CD4-positive, CD25-positive, alpha-beta regulatory T cell (primary cell): ENCODE data around the gene CTSV. TPM values are rescaled to one million over a fixed set of nuclear protein-coding genes. Genes with fewer than 3 reads are reported as not detected.
"Not testable (repeated sequence)": the region's sequence is repeated elsewhere in the genome, so short reads cannot be mapped to it uniquely, and the experiment has no call there.

ENCODE experiments used
- ATAC-seq, 2 donors: fragments of 150-1000 bp; cut with Tn5 transposase; one replicate each; pipeline ENCODE4 v1.10.0; 2021; ENCODE audit warnings: low read depth in 2 of 2, moderate number of reproducible peaks in 2 of 2, moderate library complexity in 1 of 2
- DNase-seq, 3 donors: peaks; one replicate each; pipeline versions ENCODE4 v3.0.0 to v3.0.0-alpha.2; 2012 to 2022; ENCODE audit warnings: mixed read lengths in 1 of 3
- H3K27ac ChIP-seq: one replicate; pipeline ENCODE4 v1.7.0; 2013; ENCODE audit warnings: mild to moderate bottlenecking, low read length; ENCODE audit not compliant: insufficient read depth, poor library complexity, severe bottlenecking
- H3K27me3 ChIP-seq: one replicate; pipeline ENCODE4 v1.7.0; 2013; ENCODE audit warnings: low read length; ENCODE audit not compliant: control insufficient read depth, insufficient read depth
- H3K36me3 ChIP-seq: one replicate; pipeline ENCODE4 v1.7.0; 2013; ENCODE audit warnings: mild to moderate bottlenecking, low read length, moderate library complexity; ENCODE audit not compliant: control insufficient read depth, insufficient read depth
- H3K4me1 ChIP-seq: 2 replicates; pipeline ENCODE4 v1.7.0; 2013; ENCODE audit warnings: mild to moderate bottlenecking, low read length; ENCODE audit not compliant: insufficient read depth, control insufficient read depth, poor library complexity, severe bottlenecking
- H3K4me3 ChIP-seq: one replicate; pipeline ENCODE4 v1.7.0; 2013; ENCODE audit warnings: low read depth, mild to moderate bottlenecking, low read length, moderate library complexity
- H3K9me3 ChIP-seq, 2 experiments: 1 replicate in 1 of 2; 2 replicates in 1 of 2; pipeline ENCODE4 v1.7.0; 2013; ENCODE audit warnings: low read length in 2 of 2, mild to moderate bottlenecking in 1 of 2, moderate library complexity in 1 of 2; ENCODE audit not compliant: control insufficient read depth in 2 of 2
- H3K27ac Mint-ChIP-seq, 3 donors: one replicate each; pipeline ENCODE4 v1.8.0; 2020 to 2022; ENCODE audit warnings: mild to moderate bottlenecking in 3 of 3, mixed read lengths in 3 of 3, moderate library complexity in 2 of 3
- H3K27me3 Mint-ChIP-seq: one replicate; pipeline ENCODE4 v1.8.0; 2022; ENCODE audit warnings: mild to moderate bottlenecking, mixed read lengths
- H3K36me3 Mint-ChIP-seq: one replicate; pipeline ENCODE4 v1.8.0; 2020; ENCODE audit warnings: mixed read lengths
- H3K4me1 Mint-ChIP-seq, 4 donors: one replicate each; pipeline ENCODE4 v1.8.0; 2020 to 2022; ENCODE audit warnings: mixed read lengths in 4 of 4, mild to moderate bottlenecking in 1 of 4
- H3K4me3 Mint-ChIP-seq, 4 donors: one replicate each; pipeline ENCODE4 v1.8.0; 2020 to 2022; ENCODE audit warnings: mild to moderate bottlenecking in 4 of 4, mixed read lengths in 4 of 4, moderate library complexity in 3 of 4
- H3K9me3 Mint-ChIP-seq, 7 donors: one replicate each; pipeline ENCODE4 v1.8.0; 2020 to 2022; ENCODE audit warnings: mixed read lengths in 7 of 7, mild to moderate bottlenecking in 3 of 7, moderate library complexity in 2 of 7
- polyA plus RNA-seq, 4 donors: library from polyadenylated mRNA; unstranded; fragments of 300-500 nt; fragmentation: Illumina TruSeq; gene quantifications; one replicate each; pipeline ENCODE4 v1.2.3, GENCODE V29; 2021
- total RNA-seq: library from RNA; stranded (reverse); gene quantifications from one replicate; pipeline ENCODE4 v1.2.3, GENCODE V29; 2022

The CTSV gene
- total and polyA plus RNA-seq, 5 donors from 2014 or later, result 0.10 to 0.17 TPM; not detected in 3

DNA sequence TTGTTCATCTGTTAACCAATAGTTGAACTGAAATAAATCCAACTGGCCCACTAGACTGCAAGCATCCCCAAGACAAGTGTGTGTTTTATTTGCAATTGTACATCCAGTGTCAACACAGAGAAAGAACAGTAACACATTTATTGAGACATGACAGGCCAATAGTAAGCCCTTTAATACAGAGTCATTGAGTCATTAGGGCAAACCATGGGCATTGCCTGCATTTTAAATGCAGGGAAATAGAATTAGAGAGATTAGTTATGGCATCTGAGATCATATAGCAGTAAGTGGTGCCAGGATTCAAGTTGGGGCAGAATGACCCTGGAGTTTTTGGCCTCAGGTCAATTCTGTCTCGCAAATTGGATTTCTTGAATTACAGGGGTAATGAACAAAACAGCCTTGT, 15.4 kb downstream of the CTSV start:
- H3K36me3 ChIP-seq, H3K27ac Mint-ChIP-seq, H3K4me1 Mint-ChIP-seq, H3K36me3 Mint-ChIP-seq, H3K4me1 ChIP-seq, H3K4me3 Mint-ChIP-seq, H3K27me3 ChIP-seq, H3K9me3 ChIP-seq, H3K27ac ChIP-seq, DNase-seq, H3K4me3 ChIP-seq, ATAC-seq, H3K9me3 Mint-ChIP-seq: not testable (repeated sequence)
- peaks cover 25% of the 10 kb centered on the region for H3K27me3 Mint-ChIP-seq

- peak overlapping the region; percentile 66 for H3K27ac ChIP-seq
- not testable (repeated sequence) for H3K36me3 Mint-ChIP-seq, H3K27me3 ChIP-seq, H3K4me1 ChIP-seq, H3K27me3 Mint-ChIP-seq, H3K9me3 ChIP-seq, H3K9me3 Mint-ChIP-seq, H3K36me3 ChIP-seq
- Mint-ChIP-seq H3K27ac (peak overlapping the region; percentile 90 to 94 (median 93)), H3K4me1 (peaks cover 0 to 23% (median 3%) of the 10 kb centered on the region in 4 donors), H3K4me3 (peak overlapping the region; percentile 92 to 97 (median 94))
- ATAC-seq (peak; percentile 93 to 97), DNase-seq (peak; percentile 74 to 79 (median 77))
- H3K4me3 ChIP-seq, result peak overlapping the region; percentile 92
Measured at GRCh38 chr9:97013151-97014132, 25.5 kb downstream of the CTSV start.

GRCh38 chr9:97012617-97013016, 26.3 kb downstream of the CTSV start:
- DNase-seq (peak in 2 of 3 donors; percentile 20 to 49), ATAC-seq (peak; percentile 4 to 10)
- Mint-ChIP-seq H3K27ac (peak overlapping the region; percentile 74 to 94 (median 83)), H3K4me3 (peak overlapping the region; percentile 90 to 96 (median 92)), H3K4me1 (peaks cover 0 to 23% (median 3%) of the 10 kb centered on the region in 4 donors)
- not testable (repeated sequence) for H3K36me3 Mint-ChIP-seq, H3K27ac ChIP-seq, H3K9me3 ChIP-seq, H3K27me3 Mint-ChIP-seq, H3K4me1 ChIP-seq, H3K27me3 ChIP-seq, H3K9me3 Mint-ChIP-seq, H3K36me3 ChIP-seq
- peak overlapping the region; percentile 68 for H3K4me3 ChIP-seq

DNA sequence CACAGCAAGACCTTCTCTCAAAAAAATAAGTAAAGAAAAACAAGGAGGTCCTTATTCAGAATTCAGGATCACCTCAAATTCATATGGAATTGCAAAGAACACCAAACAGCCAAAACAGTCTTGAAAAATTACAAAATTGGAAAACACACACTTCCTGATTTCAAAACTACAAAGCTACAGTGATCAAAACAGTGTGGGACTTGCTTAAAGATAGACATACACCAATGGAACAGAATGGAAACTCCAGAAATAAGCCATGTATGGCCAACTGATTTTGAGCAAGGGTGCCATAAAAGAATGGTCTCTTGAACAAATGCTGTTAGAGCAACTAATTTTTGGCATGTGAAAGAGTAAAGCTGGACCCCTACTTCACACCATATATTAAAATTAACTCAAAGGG, 36.7 kb downstream of the CTSV start:
- H3K4me3 Mint-ChIP-seq, H3K27me3 ChIP-seq, H3K4me1 ChIP-seq, H3K36me3 ChIP-seq, H3K27ac ChIP-seq, H3K36me3 Mint-ChIP-seq, H3K9me3 Mint-ChIP-seq, H3K27me3 Mint-ChIP-seq, ATAC-seq, H3K9me3 ChIP-seq, H3K4me3 ChIP-seq, H3K27ac Mint-ChIP-seq, DNase-seq: not testable (repeated sequence)
- H3K4me1 Mint-ChIP-seq, result peaks cover 27 to 56% (median 29%) of the 10 kb centered on the region in 4 donors

DNA sequence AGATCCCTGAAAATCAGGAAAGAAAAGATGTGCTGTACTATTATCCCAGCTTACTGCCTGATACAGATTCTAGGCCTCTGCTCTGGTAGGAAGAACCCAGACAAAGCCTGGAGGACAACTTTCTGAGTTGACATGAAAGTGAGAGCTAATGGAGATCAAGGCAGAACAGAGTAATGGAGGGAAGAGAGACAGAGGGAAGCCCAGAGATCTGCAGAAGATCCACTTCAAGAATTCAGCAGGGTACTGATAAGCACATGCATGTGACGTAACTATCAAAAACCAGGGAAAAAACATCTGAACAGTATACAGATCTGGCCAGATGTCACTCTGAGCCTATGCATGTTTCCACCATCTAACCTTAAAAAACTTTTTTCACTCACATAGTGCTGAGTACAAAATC, 37.6 kb downstream of the CTSV start:
- not testable (repeated sequence) for DNase-seq, H3K27me3 Mint-ChIP-seq, H3K4me3 ChIP-seq, H3K27me3 ChIP-seq, H3K36me3 Mint-ChIP-seq, ATAC-seq, H3K9me3 Mint-ChIP-seq, H3K4me1 ChIP-seq, H3K36me3 ChIP-seq, H3K27ac ChIP-seq, H3K9me3 ChIP-seq
- Mint-ChIP-seq H3K4me1 (peaks cover 28 to 61% (median 29%) of the 10 kb centered on the region in 4 donors), H3K27ac (peak overlapping the region in 1 of 3 donors; percentile 26), H3K4me3 (peak overlapping the region in 2 of 4 donors; percentile 15 to 57)

DNA sequence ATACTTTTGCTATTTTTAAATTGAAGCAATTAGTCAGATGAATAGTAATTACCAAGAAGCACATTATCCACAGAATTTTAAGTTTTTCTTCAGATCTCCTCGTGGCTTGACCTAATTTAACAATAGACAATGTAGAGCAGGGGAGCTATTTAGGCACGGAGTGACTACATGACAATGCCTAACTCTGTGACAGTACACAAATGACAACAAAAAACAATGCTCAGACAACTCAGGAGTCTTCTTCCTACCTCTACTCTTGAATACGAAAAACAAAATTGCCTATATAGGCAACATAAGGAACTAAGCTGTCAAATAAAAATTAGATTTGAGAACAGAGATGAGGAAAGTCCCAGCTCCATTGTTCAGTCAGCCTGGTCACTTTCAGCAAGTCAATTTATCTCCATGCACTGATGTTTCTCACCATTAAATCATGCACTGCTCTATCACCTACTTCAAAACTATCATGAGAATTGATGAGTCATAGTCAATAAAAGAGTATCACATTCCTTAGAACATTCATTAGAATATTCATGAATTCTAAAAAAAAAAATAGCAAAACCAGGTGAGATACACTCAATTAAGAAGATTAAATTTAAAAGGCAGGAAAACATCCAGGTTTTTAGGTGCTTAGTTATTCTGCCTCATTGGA, 38.7 kb downstream of the CTSV start:
- not testable (repeated sequence) for H3K4me3 ChIP-seq, H3K36me3 ChIP-seq, ATAC-seq, H3K9me3 ChIP-seq, H3K4me1 ChIP-seq, H3K27me3 Mint-ChIP-seq, H3K27ac ChIP-seq, H3K9me3 Mint-ChIP-seq, H3K36me3 Mint-ChIP-seq, DNase-seq, H3K27me3 ChIP-seq
- Mint-ChIP-seq H3K4me3 (peak overlapping the region in 2 of 4 donors; percentile 21 to 38), H3K27ac (peak overlapping the region in 1 of 3 donors; percentile 26), H3K4me1 (peaks cover 27 to 64% (median 31%) of the 10 kb centered on the region in 4 donors)

DNA sequence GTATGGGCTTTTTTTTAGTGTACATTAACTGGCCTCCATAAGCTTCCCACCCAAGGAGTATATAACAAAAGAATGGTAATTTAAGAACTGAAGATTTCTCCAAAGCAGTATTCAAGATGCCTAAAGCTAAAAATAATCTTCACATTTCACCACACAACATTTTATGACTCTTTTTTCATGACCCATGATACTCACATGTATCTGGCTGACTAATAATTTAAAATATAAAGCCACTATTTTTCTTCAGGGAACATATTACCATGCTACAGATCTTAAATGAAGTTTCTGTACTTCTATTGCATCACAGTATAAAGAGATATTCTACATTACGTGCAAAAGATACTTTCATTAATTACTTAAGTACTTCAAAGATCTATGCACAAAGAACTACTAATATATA, 39.2 kb downstream of the CTSV start:
- not testable (repeated sequence) for H3K27me3 ChIP-seq, H3K27ac Mint-ChIP-seq
- peaks cover 27 to 66% (median 31%) of the 10 kb centered on the region in 4 donors for H3K4me1 Mint-ChIP-seq

More for the DNA sequence above, 39.2 kb downstream of the CTSV start:
- ATAC-seq, H3K9me3 Mint-ChIP-seq, H3K36me3 ChIP-seq, H3K27ac ChIP-seq, H3K4me3 Mint-ChIP-seq, H3K4me3 ChIP-seq, H3K36me3 Mint-ChIP-seq, H3K4me1 ChIP-seq, H3K9me3 ChIP-seq, DNase-seq, H3K27me3 Mint-ChIP-seq: not testable (repeated sequence)
